Transverse colon (tissue), 4 donors: Measurements from ENCODE around the gene LCTL. TPM values are rescaled to one million over a fixed set of nuclear protein-coding genes. Genes with fewer than 3 reads are reported as not detected.

Experiments used
- DNase-seq: peaks from one replicate; pipeline ENCODE4 v3.0.0-alpha.2; 2019
- H3K27ac ChIP-seq, 4 donors: fragments of 200-600 bp; sonication (generic); 2 replicates each; pipeline ENCODE4 v1.5.1; 2016 to 2018; ENCODE audit warnings: inconsistent platforms in 4 of 4
- H3K27me3 ChIP-seq: fragments of 200-600 bp; sonication (generic); 2 replicates; pipeline ENCODE4 v1.5.1; 2017; ENCODE audit warnings: inconsistent platforms
- H3K36me3 ChIP-seq, 4 donors: fragments of 200-600 bp; sonication (generic); 2 replicates each; pipeline ENCODE4 v1.5.1; 2017 to 2019; ENCODE audit warnings: inconsistent platforms in 4 of 4
- H3K4me1 ChIP-seq, 4 donors: fragments of 200-600 bp; sonication (generic); 2 replicates each; pipeline ENCODE4 v1.5.1; 2017 to 2020; ENCODE audit warnings: inconsistent platforms in 4 of 4
- H3K4me3 ChIP-seq, 4 donors: fragments of 200-600 bp; sonication (generic); 1 replicate in 1 of 4; 2 replicates in 3 of 4; pipeline versions ENCODE4 v1.5.1 to v1.6.1; 2017 to 2019; ENCODE audit warnings: inconsistent platforms in 4 of 4
- H3K9me3 ChIP-seq, 2 donors: fragments of 200-600 bp; sonication (generic); 2 replicates each; pipeline ENCODE4 v1.5.1; 2017 to 2019; ENCODE audit warnings: inconsistent platforms in 2 of 2
- EP300 ChIP-seq: sonication (generic); formaldehyde crosslinking; IDR thresholded peaks from one replicate; pipeline ENCODE4 v1.6.1; 2017; ENCODE audit warnings: antibody characterized with exemption, low read depth
- POLR2A ChIP-seq: fragments of 450-650 bp; IDR thresholded peaks from one replicate; pipeline ENCODE4 v1.6.1; 2016; ENCODE audit warnings: antibody characterized with exemption, mild to moderate bottlenecking, moderate library complexity
- POLR2AphosphoS5 ChIP-seq, 3 donors: sonication (generic); formaldehyde crosslinking; IDR thresholded peaks; one replicate each; pipeline ENCODE4 v1.6.1; 2016; ENCODE audit warnings: antibody characterized with exemption in 3 of 3
- WGBS, 2 donors: methylation state at CpG; one replicate each; pipeline ENCODE4 v1.1.5; 2018; ENCODE audit warnings: low coverage in 1 of 2; 5-methylcytosine and 5-hydroxymethylcytosine counted together
- in situ Hi-C, 4 donors: fragments of 200-750 bp; cut with MboI; loops; one replicate each; pipeline versions ENCODE4 v1.15.0 to v1.15.1; 2017; ENCODE audit warnings: low sequenced_read_pairs in 3 of 4, low pct_ligation_motif_present in 1 of 4, low pct_unique_long_range_greater_than_20kb in 1 of 4
- intact Hi-C: fragments of 100-400 bp; cut with DNase I; formaldehyde crosslinking; loops from one replicate; pipeline ENCODE4 v1.15.1; 2023; ENCODE audit warnings: low total_unique reads
- total RNA-seq, 4 donors: library from RNA; depleted of rRNA; stranded (reverse); fragments of >200 nt; gene quantifications; one replicate each; pipeline ENCODE4 v1.1.0, GENCODE V29; 2016
- TF ChIP-seq, protein P1 (sequence below), 5 experiments: fragments of 200-600 bp in 3 of 5; fragments of 450-650 bp in 2 of 5; sonication (generic) in 3 of 5; IDR thresholded peaks; 1 replicate in 2 of 5; 2 replicates in 3 of 5; pipeline ENCODE4 v1.5.1; 2016 to 2017; ENCODE audit warnings: antibody characterized with exemption in 5 of 5, inconsistent platforms in 3 of 5, mild to moderate bottlenecking in 2 of 5, moderate library complexity in 1 of 5

The LCTL gene
- total RNA-seq, 4 donors from 2014 or later: not detected

DNA sequence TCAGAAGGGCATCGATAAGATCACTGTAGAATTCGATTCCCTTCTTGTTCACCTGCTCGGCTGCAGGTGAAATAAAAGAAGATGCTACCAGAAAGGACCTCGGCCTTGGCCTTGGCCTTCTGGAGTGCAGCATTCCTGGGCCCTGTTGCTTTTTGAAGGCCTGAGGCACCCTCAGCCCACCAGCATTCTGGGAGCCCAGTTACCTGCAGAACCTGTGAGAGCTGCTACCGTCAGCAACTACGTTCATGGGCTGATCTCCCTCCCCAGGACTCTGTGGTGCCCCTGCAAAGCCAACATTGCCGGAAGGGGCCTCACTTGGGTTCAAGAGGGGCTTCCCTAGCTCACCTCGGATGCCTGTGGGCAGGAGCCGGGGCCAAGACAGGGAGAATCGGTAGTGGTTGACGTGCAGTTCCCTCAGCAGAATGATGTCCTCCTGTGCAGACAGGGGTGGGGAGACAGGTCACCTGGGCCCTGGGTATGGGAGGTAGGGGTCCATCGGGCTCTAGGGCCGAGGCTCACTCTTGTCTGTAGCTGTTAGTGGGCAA lies 2.2 kb downstream of the LCTL start:
- Histone ChIP-seq H3K9me3 (no peaks in the 10 kb centered on the region), H3K4me1 (peaks cover 0 to 5% (median 0%) of the 10 kb centered on the region in 4 donors), H3K27ac (no peak overlapping the region), H3K36me3 (no peaks in the 10 kb centered on the region), H3K27me3 (no peaks in the 10 kb centered on the region), H3K4me3 (no peak overlapping the region)
- TF ChIP-seq POLR2AphosphoS5 (IDR thresholded peaks at IDR 0.05): no peak
- no peak for TF ChIP-seq POLR2A
- TF ChIP-seq EP300: no peak
- TF ChIP-seq, protein P1, sequence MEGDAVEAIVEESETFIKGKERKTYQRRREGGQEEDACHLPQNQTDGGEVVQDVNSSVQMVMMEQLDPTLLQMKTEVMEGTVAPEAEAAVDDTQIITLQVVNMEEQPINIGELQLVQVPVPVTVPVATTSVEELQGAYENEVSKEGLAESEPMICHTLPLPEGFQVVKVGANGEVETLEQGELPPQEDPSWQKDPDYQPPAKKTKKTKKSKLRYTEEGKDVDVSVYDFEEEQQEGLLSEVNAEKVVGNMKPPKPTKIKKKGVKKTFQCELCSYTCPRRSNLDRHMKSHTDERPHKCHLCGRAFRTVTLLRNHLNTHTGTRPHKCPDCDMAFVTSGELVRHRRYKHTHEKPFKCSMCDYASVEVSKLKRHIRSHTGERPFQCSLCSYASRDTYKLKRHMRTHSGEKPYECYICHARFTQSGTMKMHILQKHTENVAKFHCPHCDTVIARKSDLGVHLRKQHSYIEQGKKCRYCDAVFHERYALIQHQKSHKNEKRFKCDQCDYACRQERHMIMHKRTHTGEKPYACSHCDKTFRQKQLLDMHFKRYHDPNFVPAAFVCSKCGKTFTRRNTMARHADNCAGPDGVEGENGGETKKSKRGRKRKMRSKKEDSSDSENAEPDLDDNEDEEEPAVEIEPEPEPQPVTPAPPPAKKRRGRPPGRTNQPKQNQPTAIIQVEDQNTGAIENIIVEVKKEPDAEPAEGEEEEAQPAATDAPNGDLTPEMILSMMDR (IDR thresholded peaks at IDR 0.05): no peak
- in situ Hi-C loops (no loop called here), intact Hi-C loops (no loop called here)
- DNase-seq: no peak
- 91% methylated on average over 13 of the region's 13 CpGs; no CpG with 5 or more reads in 1 of the 2 donors for WGBS, 2 donors

DNA sequence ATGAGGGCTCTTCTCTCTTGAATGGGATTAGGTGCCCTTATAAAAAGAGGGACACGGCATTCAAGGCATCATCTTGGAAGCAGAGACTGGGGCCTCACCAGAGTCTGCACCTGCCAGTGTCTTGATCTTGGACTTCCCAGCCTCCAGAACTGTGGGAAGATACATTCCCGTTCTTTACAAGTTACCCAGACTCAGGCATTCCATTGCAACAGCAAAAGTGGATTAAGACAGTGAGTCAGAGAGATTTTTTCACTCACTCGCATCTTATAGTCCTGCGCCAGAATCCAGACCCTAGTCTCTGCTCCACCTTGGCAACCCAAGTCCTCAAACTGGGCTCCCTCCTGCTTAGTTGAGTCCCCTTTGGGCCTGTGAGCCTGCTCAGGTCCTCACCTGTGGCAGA lies 2.7 kb downstream of the LCTL start:
- TF ChIP-seq POLR2AphosphoS5 (IDR thresholded peaks at IDR 0.05) (no peak), POLR2A (no peak), EP300 (no peak)
- TF ChIP-seq, protein P1 (IDR thresholded peaks at IDR 0.05): no peak
- 81% methylated on average over 4 of the region's 4 CpGs; no CpG with 5 or more reads in 1 of the 2 donors for WGBS, 2 donors
- H3K4me3 ChIP-seq: no peak overlapping the region
- peaks cover 0 to 5% (median 0%) of the 10 kb centered on the region in 4 donors for H3K4me1 ChIP-seq
- no peak overlapping the region for H3K27ac ChIP-seq
- intact Hi-C loops: no loop called here
- in situ Hi-C loops: no loop called here
- no peaks in the 10 kb centered on the region for H3K27me3 ChIP-seq
- no peak for DNase-seq
- H3K9me3 ChIP-seq: no peaks in the 10 kb centered on the region
- H3K36me3 ChIP-seq: no peaks in the 10 kb centered on the region

DNA sequence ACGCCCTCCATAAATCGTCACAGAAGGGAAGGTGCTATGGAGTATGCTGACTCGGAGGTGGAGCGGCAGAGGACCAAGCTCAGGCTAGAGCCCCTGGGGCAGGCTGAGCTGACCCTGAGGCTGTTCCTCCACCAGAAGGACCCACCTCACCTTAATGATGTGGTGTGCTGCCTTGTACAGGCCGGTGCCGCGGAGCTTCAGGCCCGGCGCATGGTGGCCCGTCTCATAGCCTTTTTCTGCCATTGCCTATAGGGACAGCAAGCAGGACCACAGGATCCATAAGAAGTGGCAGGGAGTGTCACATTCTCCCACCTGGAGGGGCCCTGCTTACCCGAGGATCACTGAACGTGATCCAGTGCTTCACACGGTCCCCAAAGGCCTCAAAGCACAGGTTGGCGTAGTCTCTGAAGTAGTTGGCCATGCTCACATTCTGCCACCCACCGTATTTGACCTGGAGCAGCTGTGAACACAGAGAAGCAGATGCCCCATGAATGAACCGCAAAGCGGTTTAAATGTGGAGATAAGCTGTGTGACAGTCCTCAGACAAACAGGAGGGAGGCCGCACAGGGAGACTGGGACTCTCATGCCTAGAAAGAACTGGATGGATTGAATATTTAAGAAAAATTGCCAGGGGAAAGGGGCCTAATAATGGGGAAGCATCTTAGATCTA lies 4.8 kb downstream of the LCTL start:
- 92 to 100% methylated on average over 1 to 18 of the region's 18 CpGs for WGBS, 2 donors
- no peak overlapping the region for H3K4me3 ChIP-seq
- H3K27me3 ChIP-seq: no peaks in the 10 kb centered on the region
- in situ Hi-C loops: no loop called here
- H3K27ac ChIP-seq: no peak overlapping the region
- intact Hi-C loops: no loop called here
- TF ChIP-seq POLR2AphosphoS5 (IDR thresholded peaks at IDR 0.05) (no peak), POLR2A (no peak), EP300 (no peak)
- TF ChIP-seq, protein P1 (IDR thresholded peaks at IDR 0.05): no peak
- no peaks in the 10 kb centered on the region for H3K36me3 ChIP-seq
- no peak for DNase-seq
- H3K4me1 ChIP-seq: no peaks in the 10 kb centered on the region
- no peaks in the 10 kb centered on the region for H3K9me3 ChIP-seq

DNA sequence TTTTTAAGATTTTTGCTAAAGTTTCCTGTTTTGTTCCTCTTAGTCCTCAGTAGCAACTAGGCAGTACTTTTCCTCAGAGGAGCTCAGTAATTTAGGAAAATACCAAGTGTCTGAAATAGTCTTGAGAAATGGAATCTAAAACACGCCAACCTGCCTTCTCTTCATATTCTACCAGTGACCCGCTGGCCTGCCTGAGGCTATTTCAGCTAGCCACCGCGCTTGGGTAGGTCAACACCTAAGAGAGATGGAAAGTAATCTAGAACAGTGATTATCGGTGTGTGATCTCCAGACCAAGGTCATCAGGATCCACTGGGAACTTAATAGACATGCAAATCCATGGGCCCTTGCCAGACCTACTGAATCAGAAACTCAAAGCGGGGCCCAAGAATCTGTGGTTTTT lies 7.5 kb downstream of the LCTL start:
- Histone ChIP-seq H3K27ac (no peak overlapping the region), H3K4me1 (no peaks in the 10 kb centered on the region), H3K36me3 (no peaks in the 10 kb centered on the region), H3K4me3 (no peak overlapping the region), H3K27me3 (no peaks in the 10 kb centered on the region), H3K9me3 (peaks cover 0 to 7% of the 10 kb centered on the region in 2 donors)
- TF ChIP-seq POLR2AphosphoS5 (IDR thresholded peaks at IDR 0.05) (no peak), POLR2A (no peak), EP300 (no peak)
- TF ChIP-seq, protein P1 (IDR thresholded peaks at IDR 0.05): no peak
- in situ Hi-C loops (no loop called here), intact Hi-C loops (no loop called here)
- 87 to 95% methylated on average over 4 to 6 of the region's 6 CpGs for WGBS, 2 donors
- DNase-seq: no peak
